SU-DHL-6 (cell line): Measurements from ENCODE around the gene C6orf118.

Source experiments
- H2AFZ ChIP-seq: fragments of 200-600 bp; sonication (generic); 2 replicates; pipeline ENCODE4 v1.6.1; 2014; ENCODE audit warnings: low read depth, mild to moderate bottlenecking, moderate library complexity, mixed read lengths, antibody characterized with exemption, low read length; ENCODE audit not compliant: severe bottlenecking
- H3F3A ChIP-seq: fragments of 200-600 bp; shearing (Covaris generic); 2 replicates; pipeline ENCODE4 v1.6.0; 2016; ENCODE audit warnings: antibody characterized with exemption, mild to moderate bottlenecking; ENCODE audit not compliant: insufficient read depth
- H3K27ac ChIP-seq: fragments of 200-600 bp; sonication (generic); 2 replicates; pipeline ENCODE4 v1.5.1; 2016; ENCODE audit warnings: low read depth, mild to moderate bottlenecking, low read length, moderate library complexity, mixed read lengths
- H3K27me3 ChIP-seq: fragments of 200-600 bp; sonication (generic), shearing (Covaris generic); 2 replicates; pipeline ENCODE4 v1.6.0; 2014; ENCODE audit warnings: mild to moderate bottlenecking, low read length
- H3K36me3 ChIP-seq: fragments of 200-600 bp; sonication (generic); 2 replicates; pipeline ENCODE4 v1.6.1; 2014; ENCODE audit warnings: mild to moderate bottlenecking, low read length, mixed read lengths
- H3K4me2 ChIP-seq: fragments of 300-600, 200-600 bp; shearing (Covaris generic), sonication (generic); 2 replicates; pipeline ENCODE4 v1.6.0; 2014; ENCODE audit warnings: low read length, low read depth, mild to moderate bottlenecking; ENCODE audit not compliant: poor library complexity, severe bottlenecking
- H3K4me3 ChIP-seq: fragments of 200-600 bp; sonication (generic); 2 replicates; pipeline ENCODE4 v1.5.1; 2014; ENCODE audit warnings: antibody characterized with exemption, low read length, mild to moderate bottlenecking, mixed read lengths; ENCODE audit not compliant: insufficient read depth, poor library complexity, severe bottlenecking
- H3K79me2 ChIP-seq: fragments of 200-600 bp; sonication (generic); 2 replicates; pipeline ENCODE4 v1.6.1; 2014; ENCODE audit warnings: mild to moderate bottlenecking, low read length, moderate library complexity; ENCODE audit not compliant: insufficient read depth
- H3K9ac ChIP-seq: fragments of 200-600 bp; sonication (generic); 2 replicates; pipeline ENCODE4 v1.7.0; 2014; ENCODE audit warnings: mild to moderate bottlenecking, low read length
- H3K9me2 ChIP-seq: fragments of 200-600 bp; sonication (generic); replicated peaks from 2 replicates; pipeline ENCODE4 v1.6.1; 2014; ENCODE audit warnings: low read length; ENCODE audit not compliant: insufficient read depth
- H3K9me3 ChIP-seq: fragments of 200-600 bp; sonication (generic); 2 replicates; pipeline ENCODE4 v1.6.1; 2014; ENCODE audit warnings: low read length, mixed read lengths; ENCODE audit not compliant: insufficient read depth
- H4K20me1 ChIP-seq: fragments of 200-600 bp; sonication (generic); 2 replicates; pipeline ENCODE4 v1.6.1; 2014; ENCODE audit warnings: low read depth, mild to moderate bottlenecking, antibody characterized with exemption, low read length, moderate library complexity, mixed read lengths
- CTCF ChIP-seq: fragments of 200-600 bp; sonication (generic); IDR thresholded peaks from one replicate; pipeline ENCODE4 v1.5.1; 2017; ENCODE audit warnings: antibody characterized with exemption, mild to moderate bottlenecking, low read length, moderate library complexity; ENCODE audit not compliant: insufficient read depth, poor library complexity, severe bottlenecking
- EZH2phosphoT487 ChIP-seq: fragments of 200-600 bp; sonication (generic), shearing (Covaris generic); conservative IDR thresholded peaks from 2 replicates; pipeline ENCODE4 v1.6.1; 2018; ENCODE audit warnings: mild to moderate bottlenecking, antibody characterized with exemption, low read length, moderate library complexity, mixed read lengths

The C6orf118 gene

GRCh38 chr6:165292657-165293056, 16.7 kb downstream of the C6orf118 start:
- Histone ChIP-seq H3F3A (no peaks in the 10 kb centered on the region), H3K36me3 (no peaks in the 10 kb centered on the region), H3K9me2 (no peaks in the 10 kb centered on the region), H3K4me3 (no peak overlapping the region), H3K9me3 (no peaks in the 10 kb centered on the region), H3K27ac (no peak overlapping the region), H4K20me1 (no peaks in the 10 kb centered on the region), H3K79me2 (no peaks in the 10 kb centered on the region), H3K9ac (no peak overlapping the region), H2AFZ (no peak overlapping the region), H3K27me3 (no peaks in the 10 kb centered on the region), H3K4me2 (no peak overlapping the region)
- no peak for TF ChIP-seq CTCF
- TF ChIP-seq EZH2phosphoT487: no peak

- Histone ChIP-seq H3K27ac (no peak overlapping the region), H3K79me2 (no peaks in the 10 kb centered on the region), H3K4me3 (no peak overlapping the region), H2AFZ (no peak overlapping the region), H3K27me3 (no peaks in the 10 kb centered on the region), H3K9me2 (no peaks in the 10 kb centered on the region), H3K9me3 (no peaks in the 10 kb centered on the region), H3K9ac (no peak overlapping the region), H3K4me2 (no peak overlapping the region), H3F3A (no peaks in the 10 kb centered on the region), H4K20me1 (no peaks in the 10 kb centered on the region), H3K36me3 (no peaks in the 10 kb centered on the region)
- TF ChIP-seq CTCF: no peak
- TF ChIP-seq EZH2phosphoT487: no peak
These were observed 34.8 kb downstream of the C6orf118 start for GRCh38 chr6:165274611-165275010.

GRCh38 chr6:165272585-165272984, 36.8 kb downstream of the C6orf118 start:
- H3K4me2 ChIP-seq: no peak overlapping the region
- no peaks in the 10 kb centered on the region for H3K36me3 ChIP-seq
- H3K9me2 ChIP-seq: no peaks in the 10 kb centered on the region
- H3K27me3 ChIP-seq: no peaks in the 10 kb centered on the region
- no peaks in the 10 kb centered on the region for H4K20me1 ChIP-seq
- H3K4me3 ChIP-seq: no peak overlapping the region
- H3F3A ChIP-seq: no peaks in the 10 kb centered on the region
- H3K9me3 ChIP-seq: no peaks in the 10 kb centered on the region
- H3K27ac ChIP-seq: no peak overlapping the region
- no peak overlapping the region for H2AFZ ChIP-seq
- TF ChIP-seq EZH2phosphoT487: no peak
- TF ChIP-seq CTCF: no peak
- no peaks in the 10 kb centered on the region for H3K79me2 ChIP-seq
- no peak overlapping the region for H3K9ac ChIP-seq

- no peak overlapping the region for H3K4me3 ChIP-seq
- H3F3A ChIP-seq: no peaks in the 10 kb centered on the region
- no peaks in the 10 kb centered on the region for H4K20me1 ChIP-seq
- TF ChIP-seq CTCF: no peak
- TF ChIP-seq EZH2phosphoT487: no peak
- no peaks in the 10 kb centered on the region for H3K9me3 ChIP-seq
- H3K9ac ChIP-seq: no peak overlapping the region
- no peaks in the 10 kb centered on the region for H3K27me3 ChIP-seq
- no peaks in the 10 kb centered on the region for H3K9me2 ChIP-seq
- no peaks in the 10 kb centered on the region for H3K36me3 ChIP-seq
- no peaks in the 10 kb centered on the region for H3K79me2 ChIP-seq
- no peak overlapping the region for H3K4me2 ChIP-seq
- no peak overlapping the region for H2AFZ ChIP-seq
- H3K27ac ChIP-seq: no peak overlapping the region
These were observed 40.4 kb downstream of the C6orf118 start for GRCh38 chr6:165268987-165269386.
